Muscle of arm (tissue), 14 donors: ENCODE data around the gene NTS. TPM values are rescaled to one million over a fixed set of nuclear protein-coding genes. Genes with fewer than 3 reads are reported as not detected.

Experiments used
- DNase-seq: peaks from one replicate; pipeline ENCODE4 v3.0.0-alpha.2; 2013
- long read RNA-seq, 11 donors: transcript quantifications; one replicate each; lab custom pipeline, GENCODE V29; 2026
- polyA plus RNA-seq, 12 donors: library from polyadenylated mRNA; unstranded; fragments of 120-200 nt; gene quantifications; one replicate each; pipeline ENCODE4 v1.2.1, GENCODE V29; 2013; ENCODE audit not compliant: insufficient read length in 12 of 12

Gene NTS
- polyA plus RNA-seq: 10 to 100 TPM in 3 of 12 donors, 1 to 10 TPM in 6, under 1 TPM in 2, not detected in 1; 0.74 to 67.2 (median 2.4) TPM
- long read RNA-seq, donor 1, transcript NTS-201 (4 exons, 1,237 nt): major isoform, 45 of 48 reads
- long read RNA-seq, donor 1, partial matches to known transcripts: 0 of 48 reads
- long read RNA-seq, donor 1, other reads (novel, unspliced or antisense): 0 of 48 reads
- long read RNA-seq, donor 2, partial matches to known transcripts: 0 of 1 reads
- long read RNA-seq, donor 2, other reads (novel, unspliced or antisense): 0 of 1 reads
- long read RNA-seq, donor 3, partial matches to known transcripts: 0 of 5 reads
- long read RNA-seq, donor 3, other reads (novel, unspliced or antisense): 0 of 5 reads
- long read RNA-seq, donor 4: 0 reads
- long read RNA-seq, donor 5: 0 reads
- long read RNA-seq, donor 6: 0 reads
- long read RNA-seq, donor 7, partial matches to known transcripts: 0 of 2 reads
- long read RNA-seq, donor 7, other reads (novel, unspliced or antisense): 0 of 2 reads
- long read RNA-seq, donor 8, transcript NTS-201 (4 exons, 1,237 nt): major isoform, 5 of 5 reads
- long read RNA-seq, donor 8, partial matches to known transcripts: 0 of 5 reads
- long read RNA-seq, donor 8, other reads (novel, unspliced or antisense): 0 of 5 reads
- long read RNA-seq, donor 9, transcript NTS-201 (4 exons, 1,237 nt): major isoform, 12 of 14 reads
- long read RNA-seq, donor 9, partial matches to known transcripts: 0 of 14 reads
- long read RNA-seq, donor 9, other reads (novel, unspliced or antisense): 0 of 14 reads
- long read RNA-seq, donor 10, partial matches to known transcripts: 0 of 1 reads
- long read RNA-seq, donor 10, other reads (novel, unspliced or antisense): 0 of 1 reads
- long read RNA-seq, donor 11, partial matches to known transcripts: 0 of 3 reads
- long read RNA-seq, donor 11, other reads (novel, unspliced or antisense): 0 of 3 reads

DNA sequence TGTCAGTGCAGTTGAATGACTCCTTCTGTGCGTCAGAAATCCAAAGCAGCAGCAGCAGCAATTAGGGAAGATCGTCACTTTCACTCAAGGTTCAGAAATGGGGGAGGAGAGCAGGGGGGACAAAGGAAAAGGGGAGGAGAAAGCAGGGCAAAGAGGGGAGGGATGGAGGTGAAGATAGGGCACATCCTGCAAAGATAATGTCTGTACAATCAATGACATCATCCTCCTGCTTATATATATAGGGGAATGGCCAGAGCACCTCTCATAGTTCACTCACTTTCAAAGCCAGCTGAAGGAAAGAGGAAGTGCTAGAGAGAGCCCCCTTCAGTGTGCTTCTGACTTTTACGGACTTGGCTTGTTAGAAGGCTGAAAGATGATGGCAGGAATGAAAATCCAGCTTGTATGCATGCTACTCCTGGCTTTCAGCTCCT lies at the start of gene NTS:
Gene NTS (plus strand): TSS at position 265 of the 431 bp plus-strand sequence. CDS start 109 bp downstream, at position 374.
- DNase-seq: no peak

DNA sequence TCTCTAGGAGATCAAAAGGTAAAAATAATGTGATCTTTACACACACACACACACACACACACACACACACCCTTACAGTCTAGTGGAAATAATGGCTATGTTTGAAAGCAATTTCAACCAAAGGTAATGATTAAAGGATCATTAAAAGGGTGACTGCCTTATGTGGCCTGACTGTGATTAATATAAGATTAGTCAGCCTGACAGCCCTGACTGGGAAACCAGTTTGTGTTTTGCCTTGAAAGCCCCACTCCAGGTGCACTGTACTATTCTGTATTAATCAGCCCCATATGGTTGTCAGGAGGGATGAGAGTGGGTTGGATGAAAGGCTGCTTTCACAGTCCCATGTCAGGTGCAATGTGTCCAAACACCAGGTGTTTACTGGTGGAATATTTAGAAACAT lies 48.3 kb upstream of the NTS start:
- DNase-seq: no peak

DNA sequence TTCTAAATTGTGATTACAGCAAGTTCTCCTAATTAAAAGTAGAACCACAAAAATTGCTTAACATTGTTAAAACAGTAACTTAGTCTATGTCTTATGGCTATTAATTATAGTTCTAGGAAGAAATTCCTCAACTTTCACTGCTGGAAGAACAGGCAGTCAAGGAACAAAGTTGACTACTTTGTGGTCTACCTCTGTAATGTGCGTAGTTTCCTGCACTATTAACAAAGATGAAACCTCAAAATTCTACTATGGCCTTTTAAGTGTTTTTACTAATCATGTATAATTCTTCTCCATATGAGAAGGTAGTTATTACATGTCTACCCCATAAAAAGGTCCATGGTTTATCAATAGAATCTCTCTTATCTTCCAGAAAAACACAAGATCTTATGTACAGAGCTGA lies 45.5 kb upstream of the NTS start:
- DNase-seq: no peak

GRCh38 chr12:85829391-85829790 lies 44.7 kb upstream of the NTS start:
- no peak for DNase-seq

DNA sequence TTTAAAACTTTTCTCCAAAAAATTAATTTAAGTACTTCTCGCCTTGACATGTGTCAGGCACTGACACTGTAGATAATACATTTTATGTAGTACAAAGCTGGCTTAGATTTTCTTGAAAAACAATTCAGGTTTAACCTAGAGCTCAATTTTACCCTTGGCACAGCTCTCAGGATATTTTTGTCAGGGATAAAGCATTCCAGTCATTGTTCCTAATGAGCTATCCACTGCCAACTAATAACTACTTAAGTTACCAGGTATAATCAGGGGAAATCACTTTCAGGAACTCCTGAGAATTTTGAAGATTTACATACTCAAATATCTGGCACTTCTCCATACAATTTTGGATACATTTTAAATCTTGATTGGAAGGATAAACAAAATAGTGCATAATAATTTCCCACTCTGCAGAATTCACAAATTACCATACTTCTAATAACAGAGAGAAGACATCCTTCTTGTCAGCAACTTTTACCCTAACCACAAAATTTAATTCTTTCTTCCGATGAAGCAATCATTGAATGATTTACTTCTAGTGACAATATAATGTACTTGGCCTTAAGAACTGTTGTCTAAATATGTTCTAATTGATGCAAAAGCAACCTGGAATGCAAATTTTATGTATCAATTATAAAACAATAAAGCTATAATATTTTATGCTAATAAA lies 42.6 kb upstream of the NTS start:
- no peak for DNase-seq

- DNase-seq: no peak
Observed at GRCh38 chr12:85833579-85833978, 40.5 kb upstream of the NTS start.

DNA sequence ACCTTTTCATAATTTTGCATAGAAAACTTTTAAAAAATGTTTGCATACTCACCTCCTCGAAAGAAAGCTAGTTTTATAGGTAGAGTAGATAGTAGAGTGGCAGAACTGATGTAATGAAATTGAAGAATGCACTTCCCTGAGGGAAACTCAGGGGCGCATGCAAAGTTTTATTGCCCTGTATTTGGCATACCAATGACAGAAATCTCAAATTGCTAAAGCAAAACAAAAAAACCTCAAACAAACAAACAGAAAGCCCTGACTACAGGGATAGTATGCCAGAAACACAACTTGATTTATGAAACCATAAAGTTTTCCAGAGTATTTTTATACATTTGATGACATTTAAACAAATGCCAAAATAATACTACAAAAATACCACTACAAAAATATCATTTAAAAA lies 39.7 kb upstream of the NTS start:
- no peak for DNase-seq

DNA sequence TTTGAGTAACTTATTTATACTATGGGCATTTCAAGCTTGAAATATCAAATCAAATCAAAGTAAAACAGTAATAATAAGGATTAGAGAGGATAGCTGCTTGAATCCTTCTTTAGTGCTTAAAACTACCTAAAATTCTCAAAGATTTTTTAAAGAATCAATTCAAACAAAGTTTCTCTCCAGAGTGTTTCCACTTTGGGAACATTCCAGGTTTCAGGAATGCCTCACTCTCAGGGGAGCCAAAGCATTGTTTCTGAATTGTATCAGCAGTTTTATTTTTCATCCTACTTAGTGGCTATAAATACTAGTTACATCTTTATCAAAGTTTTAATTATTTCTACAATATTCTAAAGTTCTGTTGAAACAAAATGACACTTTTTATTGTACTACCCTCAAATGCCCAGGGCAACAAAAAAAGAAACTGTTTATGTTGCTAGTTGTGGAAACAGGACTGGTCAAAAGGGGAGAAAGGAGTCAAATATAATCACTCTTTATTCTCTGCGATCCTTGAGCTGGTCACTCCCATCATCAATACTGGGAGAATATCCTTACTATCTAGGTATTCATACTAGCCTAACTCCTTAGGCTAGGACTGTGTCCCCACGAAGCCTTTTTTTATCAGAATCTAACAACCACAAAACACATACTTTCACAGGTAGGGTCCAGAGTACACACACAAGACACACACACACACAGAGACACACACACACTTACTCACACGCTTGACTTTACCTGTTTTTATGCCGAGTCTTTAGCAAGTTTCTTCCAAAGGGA lies 38.5 kb upstream of the NTS start:
- peak; percentile 44 for DNase-seq

GRCh38 chr12:85836197-85837090 lies 37.7 kb upstream of the NTS start, which contains the start of gene RASSF9:
Gene RASSF9 (minus strand): TSS chr12:85836409. CDS start chr12:85836201, 208 bp downstream.
- peak; percentile 69 for DNase-seq

DNA sequence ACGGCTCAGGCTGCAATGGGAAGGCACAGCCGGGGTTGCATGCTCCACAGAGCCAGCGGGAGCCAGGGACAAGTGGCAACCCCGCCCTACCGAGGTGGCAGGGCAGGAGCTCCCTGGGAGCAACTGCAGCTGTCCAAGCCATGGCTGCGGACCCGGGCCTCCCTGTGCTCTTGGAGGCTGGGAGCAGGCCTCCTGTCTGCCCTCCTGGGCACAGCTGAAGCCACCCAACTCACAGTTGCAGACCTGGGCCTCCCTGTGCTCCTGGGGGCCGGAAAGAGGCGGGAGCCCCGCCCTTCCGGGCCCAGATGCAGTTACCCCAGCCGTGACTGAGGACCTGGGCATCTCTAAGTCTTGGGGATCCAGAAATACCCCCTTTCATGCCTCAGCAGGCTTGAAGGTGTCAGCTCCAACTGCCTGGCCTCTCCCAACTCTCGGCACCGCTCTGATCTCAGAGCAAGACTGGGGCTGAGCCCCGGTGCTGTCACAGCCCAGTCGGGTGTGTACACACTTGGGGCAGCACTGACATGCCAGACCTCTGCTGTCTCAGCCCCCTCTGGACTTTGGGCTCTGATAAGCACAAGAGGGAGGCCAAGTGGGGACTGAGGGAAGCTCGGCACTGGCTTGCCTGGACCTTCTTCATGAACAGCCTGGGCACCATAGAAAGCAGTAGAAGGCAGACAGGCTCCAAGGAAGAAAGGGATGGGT lies 30.3 kb upstream of the NTS start:
- no peak for DNase-seq

- DNase-seq: no peak
Observed at GRCh38 chr12:85849344-85849743, 24.8 kb upstream of the NTS start.

DNA sequence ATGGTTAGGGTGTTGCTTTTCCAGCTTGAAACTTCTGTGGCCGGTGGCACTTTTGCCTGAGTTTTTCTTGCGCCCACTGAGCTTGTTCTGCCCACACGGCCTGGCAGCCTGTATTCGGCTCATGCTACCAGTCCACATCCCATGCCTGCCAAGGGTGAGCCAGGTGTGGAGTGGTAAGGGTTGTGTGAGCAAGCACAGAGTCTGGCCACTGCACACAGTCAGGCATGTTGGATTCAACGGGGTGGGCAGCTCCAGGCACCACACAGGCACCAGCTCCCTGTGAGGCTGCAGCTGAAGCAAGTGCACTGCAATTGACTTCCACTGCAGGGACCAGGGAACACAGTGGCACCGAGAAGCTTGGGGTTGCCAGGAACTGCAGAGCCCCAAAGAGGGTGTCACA lies 18.8 kb upstream of the NTS start:
- DNase-seq: no peak

DNA sequence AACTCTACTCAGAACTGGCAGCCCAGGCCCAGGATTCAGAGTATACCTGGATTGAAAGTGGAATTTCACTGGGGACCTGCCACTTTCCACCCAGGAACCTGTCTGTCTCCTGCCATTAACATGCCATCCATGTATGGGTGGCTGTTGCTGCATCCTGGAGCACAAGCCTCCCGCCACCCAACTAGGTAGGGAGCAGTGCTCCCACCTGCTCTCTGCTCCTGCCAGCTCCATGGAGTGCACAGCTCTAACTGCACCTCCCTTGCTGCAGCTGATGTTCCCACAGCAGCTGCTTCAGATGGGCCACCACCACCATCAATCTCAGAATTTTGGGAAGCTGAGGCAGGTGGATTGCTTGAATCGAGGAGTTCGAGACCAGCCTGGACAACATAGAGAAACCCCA lies 17.1 kb upstream of the NTS start:
- no peak for DNase-seq

GRCh38 chr12:85865890-85866289 lies 8.2 kb upstream of the NTS start:
- DNase-seq: peak; percentile 7

GRCh38 chr12:85866986-85867776 lies 6.9 kb upstream of the NTS start:
- peak; percentile 71 for DNase-seq

DNA sequence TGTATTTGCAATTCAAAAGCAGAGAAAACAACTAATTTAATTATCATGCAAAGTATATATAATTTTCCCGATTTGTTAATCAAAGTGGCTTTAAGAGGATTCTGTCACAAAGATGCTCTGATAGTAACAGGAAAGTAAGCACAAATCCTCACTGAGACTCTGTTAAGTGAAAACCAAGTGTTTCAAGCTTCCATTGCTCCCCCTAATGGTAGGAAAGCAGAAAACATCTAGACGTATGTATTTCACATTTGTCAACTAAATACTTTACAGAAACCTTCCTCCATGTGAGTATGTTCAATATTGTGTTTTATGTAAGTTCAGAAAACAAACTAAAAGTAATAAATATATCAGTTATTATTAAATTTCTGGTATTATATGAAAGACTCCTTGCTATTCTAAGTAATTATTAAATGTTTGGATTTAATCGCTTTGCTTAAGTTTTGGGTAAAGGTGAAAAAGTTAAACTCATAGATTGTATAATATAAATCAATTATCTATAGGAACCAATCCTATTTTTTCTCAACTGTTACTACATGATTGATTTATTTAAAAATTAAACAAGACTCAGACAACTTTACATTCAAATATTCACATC lies 1.5 kb upstream of the NTS start:
- peak; percentile 47 for DNase-seq

DNA sequence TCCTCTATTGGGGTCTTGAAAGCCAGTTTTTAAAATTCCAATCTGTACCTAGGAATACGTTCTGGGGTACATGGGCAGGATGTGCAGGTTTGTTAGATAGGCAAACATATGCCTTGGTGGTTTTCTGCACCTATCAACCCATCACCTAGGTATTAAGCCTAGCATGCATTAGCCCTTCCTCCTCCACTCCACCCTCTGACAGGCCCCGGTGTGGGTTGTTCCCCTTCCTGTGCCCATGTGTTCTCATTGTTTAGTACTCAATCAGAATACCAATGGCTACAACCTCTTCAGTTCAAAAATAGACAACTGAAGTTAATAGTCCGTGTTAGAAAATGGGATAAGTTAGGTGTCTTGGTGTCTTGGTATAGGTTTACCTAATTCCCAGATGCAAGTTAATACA lies 3.4 kb downstream of the NTS start:
- no peak for DNase-seq

- no peak for DNase-seq
Observed at GRCh38 chr12:85883763-85884162, 9.7 kb downstream of the NTS start.
